HG03025 (cell line): ENCODE results near the gene GLG1.
"Not testable (repeated sequence)": the region's sequence is repeated elsewhere in the genome, so short reads cannot be mapped to it uniquely, and the experiment has no call there.

Experiments used
- ATAC-seq: cut with Tn5 transposase; IDR thresholded peaks from one replicate; pipeline ENCODE4 v1.9.1; 2021; ENCODE audit warnings: mild to moderate bottlenecking, moderate library complexity; ENCODE audit not compliant: unreplicated experiment, low FRiP score

Gene GLG1

GRCh38 chr16:74542911-74543578 lies 63.9 kb downstream of the GLG1 start:
- ATAC-seq, result not testable (repeated sequence)

- ATAC-seq, result not testable (repeated sequence)
Observed at GRCh38 chr16:74540663-74541062, 66.3 kb downstream of the GLG1 start.

- ATAC-seq, result not testable (repeated sequence)
Observed at GRCh38 chr16:74538801-74539200, 68.1 kb downstream of the GLG1 start.

- not testable (repeated sequence) for ATAC-seq
Observed at GRCh38 chr16:74537746-74538145, 69.2 kb downstream of the GLG1 start.

DNA sequence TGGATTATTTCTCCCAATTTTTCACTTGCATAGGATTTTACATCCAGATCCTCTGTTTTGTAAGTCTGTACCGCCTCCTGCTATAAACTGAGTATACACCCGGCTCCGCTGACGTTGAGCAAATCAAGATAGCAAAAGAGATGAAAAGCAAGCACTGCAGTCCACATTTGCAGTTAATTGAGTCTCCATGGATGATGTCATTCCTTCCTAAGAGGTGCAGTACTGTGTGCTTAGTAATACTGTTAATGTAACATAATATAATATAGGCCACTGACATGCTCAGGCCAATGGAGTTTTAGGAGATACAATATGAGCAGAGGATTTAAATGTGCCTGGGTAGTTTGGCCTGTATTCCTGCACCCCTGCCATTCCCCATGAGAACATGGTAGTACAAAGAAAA lies 72.3 kb downstream of the GLG1 start:
- ATAC-seq, result not testable (repeated sequence)

- ATAC-seq, result no peak
Observed at GRCh38 chr16:74524926-74525325, 82.0 kb downstream of the GLG1 start.

- ATAC-seq, result no peak
Observed at GRCh38 chr16:74524117-74524516, 82.8 kb downstream of the GLG1 start.

- not testable (repeated sequence) for ATAC-seq
Observed at GRCh38 chr16:74523706-74524105, 83.2 kb downstream of the GLG1 start.

DNA sequence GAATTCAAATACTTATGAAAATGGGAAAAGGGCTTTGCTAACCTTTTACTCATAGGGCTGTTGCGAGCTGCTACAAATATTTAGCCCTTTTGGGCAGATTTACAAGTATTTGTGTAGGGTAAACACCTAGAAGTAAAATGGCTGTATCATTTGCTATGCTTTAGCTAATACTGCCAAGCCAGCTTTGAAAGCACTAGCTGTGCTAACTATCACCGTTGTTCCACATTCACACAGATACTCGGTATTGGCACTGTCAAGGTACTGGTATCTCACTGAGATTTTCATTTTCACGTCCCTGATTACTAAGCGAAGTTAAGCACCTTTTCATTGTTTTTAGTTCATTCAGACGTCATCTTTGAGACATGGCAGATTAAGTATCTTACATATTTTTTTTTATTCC lies 84.8 kb downstream of the GLG1 start:
- no peak for ATAC-seq

DNA sequence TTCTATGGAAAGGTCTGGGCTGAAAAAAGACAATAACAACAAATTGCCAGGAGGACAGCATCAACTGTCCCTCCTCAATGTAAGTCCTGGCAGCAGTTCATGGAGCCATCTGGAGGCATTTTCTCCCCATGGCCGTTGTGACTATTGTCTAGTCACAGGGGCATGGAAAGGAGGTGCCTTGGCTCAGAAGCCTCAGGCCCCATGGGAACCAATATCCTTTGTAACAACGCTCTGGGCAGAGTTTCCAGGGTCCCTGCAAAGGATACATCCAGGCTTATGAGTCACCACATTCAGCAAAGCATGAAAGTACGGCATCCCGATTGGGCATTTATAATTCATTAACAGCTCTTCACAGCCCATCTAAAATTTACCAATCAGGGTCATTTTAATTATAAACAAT lies 85.2 kb downstream of the GLG1 start:
- no peak for ATAC-seq

- not testable (repeated sequence) for ATAC-seq
Observed at GRCh38 chr16:74518934-74519333, 88.0 kb downstream of the GLG1 start.

GRCh38 chr16:74511961-74512360 lies 95.0 kb downstream of the GLG1 start:
- no peak for ATAC-seq

DNA sequence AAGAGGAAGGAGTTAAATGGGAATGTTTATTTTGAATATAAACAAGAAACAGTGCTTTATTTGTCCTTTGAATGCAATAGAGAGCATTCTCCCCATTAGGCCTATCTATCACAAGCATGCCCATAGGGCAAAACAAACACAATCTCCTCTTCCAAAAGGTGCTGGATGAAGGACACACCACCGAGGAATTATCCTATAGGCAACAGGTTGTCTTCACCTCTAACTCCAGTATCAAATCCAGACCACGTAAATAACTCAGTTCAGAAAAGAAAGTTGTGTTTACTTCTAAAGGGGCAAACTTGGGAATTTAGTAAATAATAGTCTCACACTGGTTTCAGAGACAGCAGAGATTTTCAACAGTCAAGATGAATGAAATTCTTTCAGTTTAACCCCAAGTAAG lies 101.9 kb downstream of the GLG1 start:
- ATAC-seq, result no peak

- no peak for ATAC-seq
Observed at GRCh38 chr16:74503412-74503811, 103.5 kb downstream of the GLG1 start.

GRCh38 chr16:74501484-74502478 lies 105.1 kb downstream of the GLG1 start:
- no peak for ATAC-seq

- ATAC-seq, result no peak
Observed at GRCh38 chr16:74500907-74501306, 106.0 kb downstream of the GLG1 start.

- ATAC-seq, result no peak
Observed at GRCh38 chr16:74499114-74499513, 107.8 kb downstream of the GLG1 start.

GRCh38 chr16:74497761-74498160 lies 109.2 kb downstream of the GLG1 start:
- ATAC-seq, result no peak

- ATAC-seq, result no peak
Observed at GRCh38 chr16:74496054-74496453, 110.9 kb downstream of the GLG1 start.

DNA sequence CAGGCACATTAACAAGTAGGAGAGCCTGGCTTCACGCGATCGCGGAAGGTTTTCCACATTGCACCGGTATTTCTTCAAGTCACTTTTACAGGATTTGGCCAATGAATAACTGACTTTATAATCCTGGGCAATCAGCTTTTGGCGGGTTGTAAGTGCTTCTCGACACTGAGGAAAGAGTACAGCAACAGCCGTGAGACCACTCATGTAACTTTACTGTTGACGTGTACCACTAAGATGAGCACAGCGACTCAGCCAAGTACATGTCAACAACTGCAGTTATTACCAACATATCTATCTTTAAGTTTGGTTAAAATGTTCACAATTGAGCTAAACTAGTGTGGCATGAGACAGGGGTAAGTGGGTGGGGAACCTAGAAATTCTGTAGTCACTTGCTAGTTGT lies 113.9 kb downstream of the GLG1 start:
- ATAC-seq, result no peak

GRCh38 chr16:74487634-74488495 lies 119.0 kb downstream of the GLG1 start:
- ATAC-seq, result no peak
